Stomach (tissue), 9 donors: ENCODE data around the gene IL1RL1. TPM values are rescaled to one million over a fixed set of nuclear protein-coding genes. Genes with fewer than 3 reads are reported as not detected.

Source experiments
- DNase-seq, 2 donors: peaks; one replicate each; pipeline versions ENCODE4 v3.0.0 to v3.0.0-alpha.2; 2013 to 2019
- H3K27ac ChIP-seq, 5 donors: fragments of 200-600 bp in 4 of 5; sonication (generic) in 4 of 5; one replicate each; pipeline ENCODE4 v1.5.1; 2013 to 2019; ENCODE audit warnings: mild to moderate bottlenecking in 1 of 5, moderate library complexity in 1 of 5
- H3K27me3 ChIP-seq, 3 donors: fragments of 200-600 bp; sonication (generic); one replicate each; pipeline ENCODE4 v1.5.1; 2017 to 2019; ENCODE audit warnings: mixed run types in 1 of 3
- H3K36me3 ChIP-seq, 4 donors: fragments of 200-600 bp; sonication (generic); 1 replicate in 3 of 4; 2 replicates in 1 of 4; pipeline ENCODE4 v1.5.1; 2016 to 2019
- H3K4me1 ChIP-seq, 4 donors: fragments of 200-600 bp; sonication (generic); one replicate each; pipeline ENCODE4 v1.5.1; 2016 to 2019
- H3K4me3 ChIP-seq, 4 donors: fragments of 200-600 bp; sonication (generic) in 3 of 4; one replicate each; pipeline ENCODE4 v1.5.1; 2016 to 2019; ENCODE audit warnings: mild to moderate bottlenecking in 1 of 4
- H3K9me3 ChIP-seq, 4 donors: fragments of 200-600 bp; sonication (generic); one replicate each; pipeline ENCODE4 v1.5.1; 2016 to 2019
- CTCF ChIP-seq, 7 experiments: fragments of 450-650 bp in 4 of 7; fragments of 200-600 bp in 3 of 7; sonication (generic) in 3 of 7; IDR thresholded peaks; one replicate each; pipeline ENCODE4 v1.5.1; 2016 to 2019; ENCODE audit warnings: antibody characterized with exemption in 7 of 7, control low read depth in 2 of 7, mild to moderate bottlenecking in 1 of 7
- EP300 ChIP-seq: sonication (generic); formaldehyde crosslinking; IDR thresholded peaks from one replicate; pipeline ENCODE4 v1.6.1; 2017; ENCODE audit warnings: antibody characterized with exemption
- POLR2A ChIP-seq, 4 donors: fragments of 450-650 bp; IDR thresholded peaks; one replicate each; pipeline ENCODE4 v1.6.1; 2016; ENCODE audit warnings: antibody characterized with exemption in 4 of 4, control low read depth in 2 of 4, mild to moderate bottlenecking in 1 of 4, moderate library complexity in 1 of 4
- POLR2AphosphoS5 ChIP-seq, 3 donors: sonication (generic); formaldehyde crosslinking; IDR thresholded peaks; one replicate each; pipeline ENCODE4 v1.6.1; 2016; ENCODE audit warnings: antibody characterized with exemption in 3 of 3
- WGBS, 5 donors: extraction: QIAGEN DNeasy Blood & Tissue Kit in 3 of 5; methylation state at CpG; one replicate each; pipeline versions ENCODE4 v1.1.5 to v1.1.7; 2013 to 2018; 5-methylcytosine and 5-hydroxymethylcytosine counted together
- intact Hi-C: fragments of 100-400 bp; cut with DNase I; formaldehyde crosslinking; loops from one replicate; pipeline ENCODE4 v1.15.1; 2023; ENCODE audit warnings: low total_unique reads
- polyA plus RNA-seq, 3 donors: library from polyadenylated mRNA; stranded (reverse); fragments of 200-250 nt; gene quantifications; one replicate each; pipeline ENCODE4 v1.2.3, GENCODE V29; 2013
- total RNA-seq, 5 donors: library from RNA; depleted of rRNA; stranded (reverse); fragments of >200 nt; gene quantifications; one replicate each; pipeline versions ENCODE4 v1.1.0 to v1.2.3, GENCODE V29; 2014 to 2016
- donor health status: healthy with polysubstance abuse.
- donor health status: Bipolar disorder and iron deficiency.
- donor health status: healthy.

The IL1RL1 gene
- total and polyA plus RNA-seq, 8 donors: 0.29 to 61.7 (median 25.4) TPM

DNA sequence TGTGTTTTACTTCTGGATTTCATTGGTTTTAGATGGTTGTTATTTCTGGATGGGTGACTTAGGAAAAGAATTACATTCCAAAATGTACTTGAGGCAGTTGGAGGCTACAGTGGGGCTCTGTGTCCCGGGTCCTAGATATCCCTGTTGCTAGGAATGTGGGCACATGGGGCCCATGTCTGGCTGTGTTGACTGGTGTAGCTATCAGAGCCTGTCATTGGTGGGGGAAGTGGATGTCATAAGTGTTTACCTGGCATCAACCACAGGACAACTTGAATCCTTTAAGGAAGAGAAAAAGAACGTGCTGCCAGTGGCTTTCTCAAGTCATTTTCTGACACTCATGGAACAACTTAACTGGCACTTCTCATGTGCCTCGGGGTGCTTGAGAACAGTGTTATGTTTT lies 74.6 kb downstream of the IL1RL1 start:
- Histone ChIP-seq H3K9me3 (peaks cover 0 to 19% (median 9%) of the 10 kb centered on the region in 4 donors), H3K4me3 (no peak overlapping the region), H3K27ac (no peak overlapping the region), H3K36me3 (peaks cover 0 to 27% (median 12%) of the 10 kb centered on the region in 4 donors), H3K27me3 (no peaks in the 10 kb centered on the region), H3K4me1 (no peaks in the 10 kb centered on the region)
- intact Hi-C loops: no loop called here
- 84 to 87% (median 87%) methylated on average over 3 of the region's 3 CpGs for WGBS, 5 donors
- DNase-seq: no peak
- TF ChIP-seq POLR2AphosphoS5 (IDR thresholded peaks at IDR 0.05) (no peak), POLR2A (IDR thresholded peaks at IDR 0.05) (no peak), CTCF (IDR thresholded peaks at IDR 0.05) (no peak), EP300 (no peak)

DNA sequence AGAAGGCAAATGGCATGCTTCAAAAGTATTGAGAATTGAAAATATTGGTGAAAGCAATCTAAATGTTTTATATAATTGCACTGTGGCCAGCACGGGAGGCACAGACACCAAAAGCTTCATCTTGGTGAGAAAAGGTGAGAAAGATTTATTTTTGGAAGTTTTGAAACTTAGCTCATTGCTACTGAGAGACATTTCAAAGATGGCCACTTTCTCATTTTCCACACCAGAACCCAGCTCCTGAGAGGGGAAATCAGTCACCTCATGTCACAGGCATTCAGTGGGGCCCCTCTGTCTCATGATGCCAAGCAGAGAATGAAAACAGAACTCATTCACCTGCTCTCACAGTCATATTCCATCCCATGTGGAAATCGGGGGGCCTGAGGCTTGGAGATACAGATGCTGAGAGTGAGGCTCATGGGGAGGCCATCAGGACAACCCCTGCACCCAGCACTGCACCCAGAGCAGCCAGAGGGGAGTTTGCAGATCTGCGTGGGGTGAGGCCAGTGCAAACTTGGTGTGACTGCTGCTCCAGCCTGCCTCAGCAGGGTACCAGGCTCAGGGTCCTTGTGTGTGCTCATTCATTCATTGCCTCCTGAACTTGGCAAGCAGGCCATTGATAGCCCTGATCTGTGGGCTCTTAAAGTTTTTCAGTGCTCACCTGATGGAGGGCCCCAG lies 75.6 kb downstream of the IL1RL1 start:
- H3K27me3 ChIP-seq: no peaks in the 10 kb centered on the region
- no peak for DNase-seq
- 82 to 93% (median 89%) methylated on average over 1 to 3 of the region's 3 CpGs for WGBS, 5 donors
- H3K4me3 ChIP-seq: no peak overlapping the region
- intact Hi-C loops: no loop called here
- TF ChIP-seq CTCF (IDR thresholded peaks at IDR 0.05): no peak
- TF ChIP-seq POLR2AphosphoS5 (IDR thresholded peaks at IDR 0.05): no peak
- TF ChIP-seq POLR2A (IDR thresholded peaks at IDR 0.05): no peak
- no peak for TF ChIP-seq EP300
- H3K27ac ChIP-seq: no peak overlapping the region
- H3K9me3 ChIP-seq: peaks cover 0 to 19% (median 9%) of the 10 kb centered on the region in 4 donors
- peaks cover 0 to 20% (median 12%) of the 10 kb centered on the region in 4 donors for H3K36me3 ChIP-seq
- H3K4me1 ChIP-seq: no peaks in the 10 kb centered on the region

DNA sequence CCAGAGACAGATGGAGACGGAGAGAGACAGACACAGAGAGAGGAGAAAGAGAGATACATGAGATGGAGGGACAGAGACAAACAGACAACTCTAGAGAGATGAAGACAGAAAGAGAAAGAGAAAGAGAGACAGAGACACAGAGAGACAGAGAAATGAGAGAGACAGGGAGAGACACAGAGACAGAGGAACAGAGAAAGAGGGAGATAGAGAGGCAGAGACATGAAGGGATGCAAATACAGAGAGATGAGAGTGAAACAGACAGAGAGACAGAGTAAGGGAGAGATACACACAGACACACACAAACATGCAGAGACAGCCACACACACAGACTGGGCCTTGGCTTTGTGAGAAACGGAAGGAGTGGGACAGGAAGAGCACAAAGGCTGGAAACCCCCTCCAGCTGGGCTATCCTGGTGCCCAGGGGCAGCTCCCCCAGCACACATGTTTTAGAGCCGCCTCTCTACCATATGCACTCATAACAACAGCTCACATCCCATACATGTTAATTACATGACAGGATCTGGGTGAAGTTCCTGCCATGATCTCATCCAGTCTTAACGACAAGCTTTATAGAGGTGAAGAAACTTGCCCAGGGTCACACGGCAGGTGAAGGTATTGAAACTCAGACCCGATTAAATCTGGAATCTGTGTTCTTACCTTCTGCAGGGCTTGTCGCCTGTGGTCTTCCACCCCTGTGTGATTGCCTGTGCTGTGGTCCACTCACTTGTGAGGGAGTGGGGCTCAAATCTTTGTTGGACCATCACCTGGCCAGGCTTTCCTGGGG lies 76.6 kb downstream of the IL1RL1 start:
- no peak for DNase-seq
- Histone ChIP-seq H3K36me3 (peaks cover 0 to 13% (median 12%) of the 10 kb centered on the region in 4 donors), H3K4me1 (no peaks in the 10 kb centered on the region), H3K27ac (no peak overlapping the region), H3K9me3 (peaks cover 0 to 17% (median 7%) of the 10 kb centered on the region in 4 donors), H3K27me3 (no peaks in the 10 kb centered on the region), H3K4me3 (no peak overlapping the region)
- intact Hi-C loops: no loop called here
- 89 to 94% (median 90%) methylated on average over 7 of the region's 7 CpGs for WGBS, 5 donors
- no peak for TF ChIP-seq POLR2A (IDR thresholded peaks at IDR 0.05)
- no peak for TF ChIP-seq CTCF (IDR thresholded peaks at IDR 0.05)

GRCh38 chr2:102391565-102391964 lies 80.2 kb downstream of the IL1RL1 start:
- H3K9me3 ChIP-seq: no peaks in the 10 kb centered on the region
- H3K27me3 ChIP-seq: no peaks in the 10 kb centered on the region
- intact Hi-C loops: no loop called here
- TF ChIP-seq POLR2A (IDR thresholded peaks at IDR 0.05) (no peak), EP300 (no peak), CTCF (IDR thresholded peaks at IDR 0.05) (no peak), POLR2AphosphoS5 (IDR thresholded peaks at IDR 0.05) (no peak)
- no peak overlapping the region for H3K27ac ChIP-seq
- H3K36me3 ChIP-seq: peaks cover 0 to 11% (median 7%) of the 10 kb centered on the region in 4 donors
- no peak overlapping the region for H3K4me3 ChIP-seq
- H3K4me1 ChIP-seq: no peaks in the 10 kb centered on the region
- 59 to 69% (median 63%) methylated on average over 2 of the region's 2 CpGs for WGBS, 5 donors
- no peak for DNase-seq
